IPS-20b (cell line): ENCODE measurements around the gene CDH4.

Source experiments
- H3K27ac ChIP-seq: one replicate; pipeline ENCODE4 v1.5.1; 2013; ENCODE audit warnings: low read length
- H3K27me3 ChIP-seq: 2 replicates; pipeline ENCODE4 v1.6.1; 2013; ENCODE audit warnings: mild to moderate bottlenecking, low read length, inconsistent platforms; ENCODE audit not compliant: insufficient read depth
- H3K36me3 ChIP-seq: 2 replicates; pipeline ENCODE4 v1.6.1; 2013; ENCODE audit warnings: low read depth, mild to moderate bottlenecking, inconsistent platforms, low read length, moderate library complexity; ENCODE audit not compliant: insufficient read depth
- H3K4me1 ChIP-seq: 2 replicates; pipeline ENCODE4 v1.6.1; 2013; ENCODE audit warnings: mild to moderate bottlenecking, control low read depth, inconsistent platforms, low read length, moderate library complexity; ENCODE audit not compliant: insufficient read depth
- H3K4me3 ChIP-seq: 2 replicates; pipeline ENCODE4 v1.5.1; 2013; ENCODE audit warnings: mild to moderate bottlenecking, low read length, inconsistent platforms
- H3K9ac ChIP-seq: 2 replicates; pipeline ENCODE4 v1.6.1; 2013; ENCODE audit warnings: low read depth, mild to moderate bottlenecking, inconsistent platforms, low read length, moderate library complexity
- H3K9me3 ChIP-seq: 2 replicates; pipeline ENCODE4 v1.6.1; 2013; ENCODE audit warnings: mild to moderate bottlenecking, low read depth, low read length, inconsistent platforms; ENCODE audit not compliant: insufficient read depth

CDH4 gene

DNA sequence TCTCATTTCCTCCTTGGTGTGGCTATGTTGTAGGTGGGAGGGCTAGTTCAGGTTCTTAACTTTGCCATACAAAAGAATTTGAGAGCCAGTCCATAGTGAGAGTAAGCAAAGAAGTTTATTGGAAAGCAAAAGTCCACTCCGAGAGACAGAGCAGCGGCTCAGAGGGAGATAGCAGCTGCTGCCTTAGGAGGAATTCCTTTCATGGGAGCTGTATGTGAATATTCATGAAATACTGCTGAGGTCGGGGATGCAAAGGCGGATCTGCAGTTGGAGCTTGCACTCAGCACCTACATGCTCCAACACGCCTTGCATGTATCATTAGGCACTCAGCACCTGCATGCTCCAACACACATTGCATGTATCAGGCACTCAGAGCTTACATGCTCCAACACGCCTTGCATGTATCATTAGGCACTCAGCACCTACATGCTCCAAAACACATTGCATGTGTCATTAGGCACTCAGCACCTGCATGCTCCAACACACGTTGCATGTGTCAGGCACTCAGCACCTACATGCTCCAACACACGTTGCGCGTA is 54.9 kb downstream of the CDH4 start:
- Histone ChIP-seq H3K4me3 (no peak overlapping the region), H3K27me3 (peaks cover 12% of the 10 kb centered on the region), H3K27ac (no peak overlapping the region), H3K4me1 (peaks cover 19% of the 10 kb centered on the region), H3K9me3 (no peaks in the 10 kb centered on the region), H3K36me3 (no peaks in the 10 kb centered on the region), H3K9ac (no peak overlapping the region)

DNA sequence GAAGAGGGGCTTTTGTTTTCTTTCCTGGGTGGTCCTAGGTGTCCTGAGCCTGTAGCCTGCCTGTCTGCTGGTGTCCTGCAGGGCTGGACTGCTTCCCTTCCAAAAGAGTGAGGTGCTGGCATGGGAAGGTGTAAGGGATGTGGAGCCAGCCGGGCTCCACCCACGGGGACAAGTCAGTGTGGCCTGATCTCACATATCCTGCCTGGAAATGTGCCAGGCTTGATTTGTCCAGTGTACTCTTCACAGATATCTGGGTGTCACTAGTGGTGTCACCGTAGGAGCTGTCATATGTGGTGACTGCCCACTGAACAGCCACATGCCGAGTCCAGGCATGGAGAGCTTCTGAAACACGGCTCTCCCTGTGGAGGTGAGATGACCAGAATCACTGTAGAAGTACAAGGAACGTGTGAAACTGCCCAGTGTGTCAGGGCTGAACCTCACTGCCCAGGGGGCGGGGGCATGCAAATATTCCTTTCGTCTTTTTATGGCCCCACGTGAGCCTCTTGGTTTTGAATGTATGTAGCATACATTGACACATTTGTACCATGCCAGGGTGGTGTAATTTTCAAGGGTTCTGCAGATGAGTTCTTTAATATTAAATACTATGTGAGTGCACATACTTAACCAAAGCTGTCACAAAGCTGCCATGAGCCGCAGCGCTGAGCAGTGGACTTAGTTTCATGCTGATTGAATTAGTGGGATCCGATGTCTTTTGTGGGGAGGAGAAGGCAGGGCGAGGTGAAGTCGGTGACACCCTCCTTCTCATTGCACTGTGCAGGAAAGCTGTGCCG is 55.8 kb downstream of the CDH4 start:
- Histone ChIP-seq H3K9ac (no peak overlapping the region), H3K9me3 (no peaks in the 10 kb centered on the region), H3K27ac (no peak overlapping the region), H3K4me3 (no peak overlapping the region), H3K4me1 (peaks cover 16% of the 10 kb centered on the region), H3K27me3 (peaks cover 8% of the 10 kb centered on the region), H3K36me3 (no peaks in the 10 kb centered on the region)

DNA sequence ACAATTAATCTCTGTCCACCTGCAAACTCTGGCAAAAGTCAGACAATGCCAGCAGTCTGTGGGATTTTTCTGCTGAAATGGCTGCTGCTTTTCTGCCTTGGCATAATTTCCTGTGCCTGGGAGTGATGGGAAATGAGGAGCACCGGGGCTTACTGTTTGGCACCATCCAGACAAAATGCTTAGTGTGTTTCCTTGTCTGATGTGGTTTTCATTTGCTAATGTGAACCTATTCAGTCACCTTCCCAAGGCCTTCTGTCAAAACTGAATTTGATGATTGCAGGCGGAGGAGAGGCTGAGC is 56.4 kb downstream of the CDH4 start:
- Histone ChIP-seq H3K9ac (no peak overlapping the region), H3K4me1 (peaks cover 16% of the 10 kb centered on the region), H3K27ac (no peak overlapping the region), H3K9me3 (no peaks in the 10 kb centered on the region), H3K4me3 (no peak overlapping the region), H3K36me3 (no peaks in the 10 kb centered on the region), H3K27me3 (peaks cover 6% of the 10 kb centered on the region; the same call in 1 of the 2 replicates)

DNA sequence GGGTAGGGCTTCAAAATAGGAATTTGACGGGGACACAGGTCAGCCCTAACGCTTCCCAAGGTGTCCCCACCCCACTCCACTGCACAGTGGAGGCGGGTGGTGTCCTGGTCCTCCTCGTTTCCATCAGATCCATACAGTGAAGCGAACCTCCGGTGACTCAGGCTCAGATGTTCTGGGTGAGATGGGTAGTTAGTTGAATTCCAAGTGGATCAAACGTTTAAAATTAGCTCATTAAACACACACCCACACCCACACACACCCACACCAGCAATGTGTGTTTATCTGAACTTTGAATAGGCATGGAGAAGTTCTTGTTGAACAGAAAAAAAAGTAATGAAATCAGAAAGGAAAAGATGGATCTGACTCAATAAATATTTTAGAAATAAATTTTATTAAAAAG is 58.9 kb downstream of the CDH4 start:
- Histone ChIP-seq H3K4me3 (no peak overlapping the region), H3K27me3 (peaks cover 18% of the 10 kb centered on the region; the same call in 1 of the 2 replicates), H3K9ac (no peak overlapping the region), H3K9me3 (no peaks in the 10 kb centered on the region), H3K36me3 (no peaks in the 10 kb centered on the region), H3K4me1 (peaks cover 16% of the 10 kb centered on the region), H3K27ac (no peak overlapping the region)

DNA sequence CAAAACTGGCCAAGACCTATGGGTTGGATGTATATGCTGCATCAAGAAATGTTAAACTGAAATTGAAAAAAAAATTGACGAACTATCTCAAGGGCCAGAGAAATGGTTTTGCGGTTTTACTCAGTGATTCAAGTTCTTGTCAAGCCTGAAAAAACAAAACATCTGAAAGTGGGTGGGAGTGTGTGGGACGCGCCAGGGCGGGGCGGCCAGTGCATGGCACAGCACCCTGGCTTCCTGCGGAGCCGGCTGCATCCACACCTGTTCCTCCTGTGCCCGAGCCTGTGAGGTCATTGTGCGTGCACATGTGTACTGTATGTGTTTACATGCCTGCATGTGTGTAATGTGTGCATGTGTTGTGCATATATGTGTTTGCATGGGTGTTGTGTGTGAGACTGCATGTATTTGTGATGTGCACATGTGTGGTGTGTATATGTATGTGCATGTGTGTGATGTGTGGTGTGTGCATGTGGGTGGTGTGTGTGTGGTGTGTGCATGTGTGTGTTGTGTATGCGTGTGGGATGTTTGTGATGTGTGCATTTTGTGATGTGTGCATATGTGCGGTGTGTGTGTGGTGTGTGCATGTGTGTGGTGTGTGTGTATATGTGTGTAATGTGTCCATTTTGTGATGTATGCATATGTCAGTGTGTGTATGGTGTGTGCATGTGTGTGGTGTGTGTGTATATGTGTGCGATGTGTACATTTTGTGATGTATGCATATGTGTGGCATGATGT is 59.8 kb downstream of the CDH4 start:
- Histone ChIP-seq H3K9ac (no peak overlapping the region), H3K36me3 (no peaks in the 10 kb centered on the region), H3K4me1 (peaks cover 10% of the 10 kb centered on the region), H3K9me3 (no peaks in the 10 kb centered on the region), H3K27me3 (peaks cover 25% of the 10 kb centered on the region; the same call in 1 of the 2 replicates), H3K27ac (no peak overlapping the region), H3K4me3 (no peak overlapping the region)

DNA sequence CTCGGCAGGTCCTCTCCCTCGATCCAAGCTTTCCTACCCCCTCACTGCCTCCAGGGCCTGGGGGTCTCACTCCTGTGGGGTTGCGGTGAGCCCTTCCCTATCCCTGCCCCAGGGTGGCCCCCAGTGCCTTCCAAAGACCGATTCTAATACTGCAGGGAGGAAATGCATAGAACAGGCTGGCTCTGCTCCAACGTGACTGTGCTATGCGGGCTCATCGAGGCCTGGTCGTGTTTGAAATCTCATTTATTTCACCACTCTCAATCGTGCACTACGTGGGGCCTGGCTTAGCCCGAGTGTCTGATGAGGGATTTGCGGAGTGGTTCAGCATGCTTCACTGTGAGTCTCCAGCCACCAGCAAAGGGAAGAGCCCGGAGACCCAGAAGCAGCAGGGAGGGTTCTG is 60.9 kb downstream of the CDH4 start:
- no peak overlapping the region for H3K4me3 ChIP-seq
- H3K27ac ChIP-seq: no peak overlapping the region
- H3K27me3 ChIP-seq: peaks cover 32% of the 10 kb centered on the region; the same call in 1 of the 2 replicates
- H3K36me3 ChIP-seq: no peaks in the 10 kb centered on the region
- H3K4me1 ChIP-seq: no peaks in the 10 kb centered on the region; the same call in 1 of the 2 replicates
- no peaks in the 10 kb centered on the region for H3K9me3 ChIP-seq
- no peak overlapping the region for H3K9ac ChIP-seq

DNA sequence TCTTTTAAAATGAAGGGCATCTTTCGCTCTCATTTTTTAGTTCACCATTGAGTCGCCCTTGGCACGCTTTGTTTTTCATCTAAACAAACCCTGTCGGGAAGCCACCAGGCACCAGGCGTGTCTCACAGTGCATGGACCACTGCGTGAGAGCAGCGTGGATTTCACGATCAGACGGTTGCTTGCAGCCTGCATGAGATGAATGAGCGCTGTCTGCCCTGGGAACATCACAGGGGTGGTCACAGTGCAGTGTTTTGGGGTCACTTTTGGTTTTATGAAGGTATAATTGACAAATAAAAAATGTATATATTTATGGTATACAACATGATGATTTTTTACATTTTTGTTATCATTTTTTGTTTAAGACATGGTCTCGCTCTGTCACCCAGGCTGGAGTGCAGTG is 61.3 kb downstream of the CDH4 start:
- H3K36me3 ChIP-seq: no peaks in the 10 kb centered on the region
- peaks cover 37% of the 10 kb centered on the region; the same call in 1 of the 2 replicates for H3K27me3 ChIP-seq
- H3K9ac ChIP-seq: no peak overlapping the region
- H3K4me1 ChIP-seq: no peaks in the 10 kb centered on the region; the same call in 1 of the 2 replicates
- H3K27ac ChIP-seq: no peak overlapping the region
- H3K4me3 ChIP-seq: no peak overlapping the region
- H3K9me3 ChIP-seq: no peaks in the 10 kb centered on the region

DNA sequence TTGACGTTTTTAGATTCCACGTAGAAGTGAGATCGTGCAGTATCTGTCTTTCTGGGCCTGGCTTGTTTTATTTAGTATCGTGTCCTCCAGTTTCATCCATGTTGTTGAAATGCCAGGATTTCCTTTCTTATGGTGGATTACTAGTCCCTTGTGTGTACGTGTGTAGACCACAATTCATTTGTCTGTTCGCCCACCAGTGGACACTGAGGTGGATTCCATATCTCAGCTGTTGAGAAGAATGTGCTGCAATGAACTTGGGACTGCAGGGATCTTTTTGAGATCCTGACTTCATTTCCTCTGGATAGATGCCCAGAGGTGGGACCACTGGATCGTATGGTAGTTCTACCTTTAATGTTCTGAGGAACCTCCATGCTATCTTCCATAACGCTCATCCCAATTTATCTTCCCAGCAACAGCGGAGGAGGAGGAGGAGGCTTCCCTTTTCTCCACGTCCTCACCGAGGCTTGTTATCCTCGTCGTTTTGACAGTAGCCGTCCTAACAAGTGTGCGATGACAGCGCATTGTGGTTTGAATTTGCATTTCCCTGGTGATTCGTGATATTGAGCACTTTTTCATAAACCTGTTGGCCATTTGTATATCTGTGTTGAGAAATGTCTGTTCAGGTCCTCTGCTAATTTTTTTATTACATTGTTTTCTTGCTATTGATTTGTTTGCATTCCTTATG is 62.4 kb downstream of the CDH4 start:
- Histone ChIP-seq H3K9ac (no peak overlapping the region), H3K27me3 (peaks cover 41% of the 10 kb centered on the region; the same call in 1 of the 2 replicates), H3K27ac (no peak overlapping the region), H3K4me3 (no peak overlapping the region), H3K4me1 (no peaks in the 10 kb centered on the region), H3K36me3 (no peaks in the 10 kb centered on the region), H3K9me3 (no peaks in the 10 kb centered on the region)

DNA sequence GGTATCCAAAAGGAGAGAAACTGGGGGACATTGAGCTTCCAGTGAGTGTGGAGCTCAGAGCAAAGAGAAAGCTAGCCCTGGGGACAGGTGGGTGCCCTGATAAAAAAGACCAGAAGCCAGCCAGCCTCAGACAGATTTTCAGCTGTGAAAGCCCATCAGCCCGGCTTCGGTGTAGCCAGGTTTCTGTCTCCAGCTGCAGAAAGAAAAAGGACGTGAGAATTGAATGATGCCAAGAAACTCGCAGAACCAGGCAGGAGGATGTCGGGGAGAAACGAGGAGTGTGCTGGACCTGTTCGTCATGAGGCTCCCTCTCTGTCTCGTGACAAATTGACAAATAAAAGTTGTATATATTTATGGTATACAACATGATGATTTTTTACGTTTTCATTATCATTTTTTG is 63.3 kb downstream of the CDH4 start:
- Histone ChIP-seq H3K36me3 (no peaks in the 10 kb centered on the region), H3K4me1 (no peaks in the 10 kb centered on the region), H3K27me3 (peaks cover 41% of the 10 kb centered on the region; the same call in 1 of the 2 replicates), H3K27ac (no peak overlapping the region), H3K4me3 (no peak overlapping the region), H3K9me3 (no peaks in the 10 kb centered on the region), H3K9ac (no peak overlapping the region)

DNA sequence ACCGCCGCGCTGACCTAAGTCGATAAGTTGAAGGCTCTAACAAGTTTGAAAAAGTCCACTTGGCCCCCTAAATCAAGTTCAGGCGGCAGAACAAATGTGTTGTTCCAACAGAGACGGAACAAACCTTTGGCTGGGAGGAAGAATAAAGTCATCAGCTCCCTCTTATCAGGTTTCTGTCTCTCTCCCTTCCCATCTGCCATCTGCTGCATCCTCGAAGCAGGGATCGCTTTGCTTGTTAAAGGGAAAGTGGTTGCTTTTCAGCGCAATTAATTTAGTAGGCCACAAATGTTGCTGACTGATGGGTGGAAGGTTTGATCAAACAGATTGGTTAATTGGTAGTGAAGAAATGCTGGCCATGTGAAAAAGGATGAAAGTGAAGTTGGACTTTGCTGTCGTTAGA is 64.3 kb downstream of the CDH4 start:
- no peak overlapping the region for H3K27ac ChIP-seq
- no peak overlapping the region for H3K9ac ChIP-seq
- H3K27me3 ChIP-seq: peaks cover 41% of the 10 kb centered on the region; the same call in 1 of the 2 replicates
- no peak overlapping the region for H3K4me3 ChIP-seq
- no peaks in the 10 kb centered on the region for H3K9me3 ChIP-seq
- H3K36me3 ChIP-seq: no peaks in the 10 kb centered on the region
- H3K4me1 ChIP-seq: no peaks in the 10 kb centered on the region

DNA sequence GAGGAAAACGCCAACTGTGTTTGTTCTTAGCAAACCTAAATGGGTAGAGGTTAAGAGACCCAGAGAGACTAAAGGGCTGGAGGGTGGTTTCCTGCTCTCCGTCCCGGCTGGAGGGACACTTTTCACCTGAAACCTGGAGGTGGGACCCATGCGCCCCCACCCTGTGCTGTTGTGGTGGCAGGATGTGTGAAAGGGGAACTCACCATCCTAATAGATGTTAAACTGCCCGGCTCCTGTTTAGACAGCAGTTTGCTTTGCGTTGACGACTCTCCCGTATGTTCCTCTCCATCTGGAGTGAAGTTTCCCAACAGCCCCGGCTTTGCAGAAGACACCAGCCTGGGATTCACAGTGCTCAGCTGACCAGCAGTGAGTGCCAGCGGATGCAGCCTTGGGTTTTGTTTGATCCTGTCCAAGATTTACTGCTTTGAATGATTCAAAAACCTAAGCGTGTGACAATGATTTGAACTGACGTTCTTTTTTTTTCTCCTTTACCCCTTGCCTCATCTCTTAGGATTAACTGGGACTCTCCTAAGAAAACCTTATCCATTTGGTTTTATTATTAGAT is 66.0 kb downstream of the CDH4 start:
- Histone ChIP-seq H3K9me3 (no peaks in the 10 kb centered on the region), H3K4me3 (no peak overlapping the region)

More for the DNA sequence above, 66.0 kb downstream of the CDH4 start:
- no peaks in the 10 kb centered on the region for H3K36me3 ChIP-seq
- peaks cover 51% of the 10 kb centered on the region; the same call in 1 of the 2 replicates for H3K27me3 ChIP-seq
- H3K4me1 ChIP-seq: no peaks in the 10 kb centered on the region
- H3K27ac ChIP-seq: no peak overlapping the region
- no peak overlapping the region for H3K9ac ChIP-seq
